Measurements from ENCODE around the gene NSUN4. TPM values are rescaled to one million over a fixed set of nuclear protein-coding genes. Genes with fewer than 3 reads are reported as not detected.

NSUN4 gene
- total RNA-seq, 1 experiment from 2014 or later: 20.4 TPM

DNA sequence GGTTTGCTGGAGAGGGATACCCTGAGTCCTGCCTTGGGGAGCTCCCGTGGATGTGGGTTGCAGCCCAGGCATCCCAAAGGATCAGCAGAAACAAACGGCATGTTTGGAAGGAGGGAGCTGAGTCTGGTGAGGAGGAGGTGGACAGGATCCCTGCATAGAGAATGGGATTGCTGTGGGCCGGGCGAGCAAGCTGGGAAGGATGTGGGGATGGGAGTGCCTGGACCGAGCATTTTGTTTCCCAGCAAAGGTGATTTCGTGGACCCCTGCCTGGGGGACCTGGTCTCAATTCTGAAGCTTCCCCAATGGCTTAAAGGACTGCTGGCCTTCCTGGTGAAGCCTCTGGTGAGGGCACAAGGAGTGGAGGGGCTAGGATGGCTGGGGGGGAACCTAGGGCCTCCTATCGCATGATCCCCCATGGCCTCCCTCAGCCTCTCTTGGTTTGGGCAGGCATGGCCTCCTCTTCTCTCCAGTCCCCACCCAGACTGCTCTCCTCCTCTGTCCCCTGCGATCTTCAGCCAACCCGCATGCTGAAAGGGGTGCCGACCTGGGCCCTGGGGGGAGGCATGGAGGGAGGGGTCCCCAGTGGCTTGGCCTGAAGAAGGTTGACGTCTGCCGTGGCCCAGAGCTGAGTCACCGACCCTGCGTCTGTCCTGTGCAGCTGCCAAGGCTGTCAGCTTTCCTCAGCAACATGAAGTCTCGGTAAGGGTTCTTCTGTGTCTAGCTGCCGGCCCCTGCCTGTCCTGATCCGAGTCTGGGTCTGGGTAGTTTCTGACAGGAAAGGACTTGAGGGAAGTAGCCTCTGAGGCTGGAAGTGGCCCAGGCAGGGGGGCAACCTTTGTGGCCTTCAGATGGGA, 69.8 kb downstream of the NSUN4 start:
- Histone ChIP-seq H2BK20ac (ENCODE audit: low read depth, low read length, poor library complexity, severe bottlenecking) (no peak overlapping the region), H3K79me1 (ENCODE audit: insufficient read depth, low read depth, low read length, poor library complexity, severe bottlenecking) (no peaks in the 10 kb centered on the region), H4K91ac (ENCODE audit: insufficient read length, low read depth, low read length) (no peak overlapping the region), H3K4me2 (ENCODE audit: insufficient read depth, insufficient read length, low read length) (no peak overlapping the region), H3T11ph (ENCODE audit: low read length) (no peak overlapping the region), H2AFZ (ENCODE audit: low read length) (no peak overlapping the region), H2BK5ac (ENCODE audit: insufficient read length, low read length) (no peak overlapping the region), H2BK120ac (ENCODE audit: low read depth, low read length, poor library complexity, severe bottlenecking) (no peak overlapping the region), H3K27me3 (ENCODE audit: insufficient read depth, low read length) (no peaks in the 10 kb centered on the region), H2AK5ac (ENCODE audit: insufficient read length, low read length) (no peak overlapping the region), H3K27ac (ENCODE audit: insufficient read length, low read depth, low read length) (no peak overlapping the region), H3K23me2 (ENCODE audit: insufficient read length, low read depth, low read length, poor library complexity, severe bottlenecking) (no peaks in the 10 kb centered on the region), H3K79me2 (ENCODE audit: insufficient read depth, low read length) (no peaks in the 10 kb centered on the region), H2BK15ac (ENCODE audit: low read depth, low read length) (no peak overlapping the region), H3K23ac (ENCODE audit: insufficient read length, low read depth, low read length) (no peak overlapping the region), H3K9ac (ENCODE audit: extremely low read depth, insufficient read length, low read length) (no peak overlapping the region), H3K18ac (ENCODE audit: insufficient read length, low read depth, low read length) (no peak overlapping the region), H2BK12ac (ENCODE audit: insufficient read length, low read depth, low read length) (no peak overlapping the region), H3K4ac (ENCODE audit: low read depth, low read length) (no peak overlapping the region), H3K9me3 (ENCODE audit: control insufficient read depth, low read depth, low read length) (no peaks in the 10 kb centered on the region), H3K4me1 (ENCODE audit: insufficient read depth, low read length) (no peaks in the 10 kb centered on the region; the same call in 1 of the 2 replicates), H3K14ac (ENCODE audit: insufficient read depth, low read length) (no peak overlapping the region), H3K56ac (ENCODE audit: insufficient read length, low read depth, low read length) (no peak overlapping the region), H4K5ac (ENCODE audit: insufficient read length, low read depth, low read length) (no peak overlapping the region), H4K8ac (replicated peaks; ENCODE audit: insufficient read length, low read depth, low read length) (no peak overlapping the region), H4K20me1 (ENCODE audit: control insufficient read depth, insufficient read depth, insufficient read length) (no peaks in the 10 kb centered on the region)
- no peak overlapping the region for H3K4me3 Mint-ChIP-seq
- WGBS (ENCODE audit: extremely low coverage, insufficient read length, low lambda C conversion rate): no CpG with 5 or more reads among the region's 17 CpGs
- TF ChIP-seq, protein P1, sequence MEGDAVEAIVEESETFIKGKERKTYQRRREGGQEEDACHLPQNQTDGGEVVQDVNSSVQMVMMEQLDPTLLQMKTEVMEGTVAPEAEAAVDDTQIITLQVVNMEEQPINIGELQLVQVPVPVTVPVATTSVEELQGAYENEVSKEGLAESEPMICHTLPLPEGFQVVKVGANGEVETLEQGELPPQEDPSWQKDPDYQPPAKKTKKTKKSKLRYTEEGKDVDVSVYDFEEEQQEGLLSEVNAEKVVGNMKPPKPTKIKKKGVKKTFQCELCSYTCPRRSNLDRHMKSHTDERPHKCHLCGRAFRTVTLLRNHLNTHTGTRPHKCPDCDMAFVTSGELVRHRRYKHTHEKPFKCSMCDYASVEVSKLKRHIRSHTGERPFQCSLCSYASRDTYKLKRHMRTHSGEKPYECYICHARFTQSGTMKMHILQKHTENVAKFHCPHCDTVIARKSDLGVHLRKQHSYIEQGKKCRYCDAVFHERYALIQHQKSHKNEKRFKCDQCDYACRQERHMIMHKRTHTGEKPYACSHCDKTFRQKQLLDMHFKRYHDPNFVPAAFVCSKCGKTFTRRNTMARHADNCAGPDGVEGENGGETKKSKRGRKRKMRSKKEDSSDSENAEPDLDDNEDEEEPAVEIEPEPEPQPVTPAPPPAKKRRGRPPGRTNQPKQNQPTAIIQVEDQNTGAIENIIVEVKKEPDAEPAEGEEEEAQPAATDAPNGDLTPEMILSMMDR (conservative IDR thresholded peaks at IDR 0.05): no peak
- peaks cover 2% of the 10 kb centered on the region; the same call in 1 of the 2 replicates for H3K27me3 Mint-ChIP-seq (ENCODE audit: low read depth)
- no peaks in the 10 kb centered on the region for H3K9me3 Mint-ChIP-seq
- DNase-seq: no peak
- H3K27ac Mint-ChIP-seq: peak overlapping the region in 1 of 3 experiments; percentile 29; a peak in 3 of 7 replicates
- H3K36me3 Mint-ChIP-seq (ENCODE audit: insufficient read depth in 1 of 3, low read depth in 3 of 3): peaks cover 2 to 19% (median 16%) of the 10 kb centered on the region in 3 experiments; a peak in 6 of 7 replicates
- H3K4me1 Mint-ChIP-seq: peaks cover 11 to 23% of the 10 kb centered on the region in 2 experiments
